Mesenchymal stem cell (in vitro differentiated cells and primary cell): ENCODE results near the gene TADA3.

ENCODE experiments used
- DNase-seq: peaks from one replicate; pipeline ENCODE4 v3.0.0-alpha.2; 2013
- H2AFZ ChIP-seq: one replicate; pipeline ENCODE4 v1.6.1; 2013; ENCODE audit warnings: low read depth, mild to moderate bottlenecking, control low read depth, inconsistent platforms, low read length, moderate library complexity
- H2AK5ac ChIP-seq: 2 replicates; pipeline ENCODE4 v1.6.1; 2013; ENCODE audit warnings: low read length, moderate library complexity, mild to moderate bottlenecking, inconsistent platforms; ENCODE audit not compliant: severe bottlenecking
- H2BK120ac ChIP-seq: one replicate; pipeline ENCODE4 v1.6.1; 2013; ENCODE audit warnings: low read depth, mild to moderate bottlenecking, inconsistent platforms, low read length, moderate library complexity
- H2BK12ac ChIP-seq, 2 experiments: one replicate each; pipeline ENCODE4 v1.6.1; 2013; ENCODE audit warnings: inconsistent platforms in 2 of 2, low read length in 2 of 2, mild to moderate bottlenecking in 2 of 2, moderate library complexity in 2 of 2, control low read depth in 1 of 2
- H2BK15ac ChIP-seq: one replicate; pipeline ENCODE4 v1.6.1; 2013; ENCODE audit warnings: mild to moderate bottlenecking, low read depth, inconsistent platforms; ENCODE audit not compliant: poor library complexity, severe bottlenecking
- H2BK5ac ChIP-seq: 2 replicates; pipeline ENCODE4 v1.6.1; 2013; ENCODE audit warnings: low read depth, mild to moderate bottlenecking, low read length, control low read depth, inconsistent platforms; ENCODE audit not compliant: poor library complexity, severe bottlenecking
- H3K14ac ChIP-seq, 2 experiments: one replicate each; pipeline ENCODE4 v1.6.1; 2013; ENCODE audit warnings: inconsistent platforms in 2 of 2, low read length in 2 of 2, control low read depth in 1 of 2, mild to moderate bottlenecking in 1 of 2, moderate library complexity in 1 of 2
- H3K18ac ChIP-seq, 2 experiments: one replicate each; pipeline ENCODE4 v1.6.1; 2013; ENCODE audit warnings: inconsistent platforms in 2 of 2, low read length in 2 of 2, control low read depth in 1 of 2, low read depth in 1 of 2, mild to moderate bottlenecking in 1 of 2
- H3K23ac ChIP-seq, 2 experiments: one replicate each; pipeline ENCODE4 v1.6.1; 2013; ENCODE audit warnings: inconsistent platforms in 2 of 2, low read length in 2 of 2, mild to moderate bottlenecking in 2 of 2, moderate library complexity in 2 of 2, control low read depth in 1 of 2
- H3K27ac ChIP-seq: 2 replicates; pipeline ENCODE4 v1.5.1; 2013; ENCODE audit warnings: mild to moderate bottlenecking, moderate library complexity, low read length, control low read depth, inconsistent platforms; ENCODE audit not compliant: poor library complexity, severe bottlenecking
- H3K27me3 ChIP-seq, 2 experiments: 2 replicates each; pipeline versions ENCODE4 v1.6.1 to v1.7.0; 2013; ENCODE audit warnings: low read length in 2 of 2, mild to moderate bottlenecking in 2 of 2, moderate library complexity in 2 of 2, control low read depth in 1 of 2, inconsistent platforms in 1 of 2; ENCODE audit not compliant: control insufficient read depth in 1 of 2, insufficient read depth in 1 of 2
- H3K36me3 ChIP-seq, 2 experiments: 2 replicates each; pipeline versions ENCODE4 v1.6.1 to v1.7.0; 2013; ENCODE audit warnings: low read length in 2 of 2, control low read depth in 1 of 2, inconsistent platforms in 1 of 2, low read depth in 1 of 2, mild to moderate bottlenecking in 1 of 2; ENCODE audit not compliant: insufficient read depth in 2 of 2, control insufficient read depth in 1 of 2
- H3K4ac ChIP-seq, 2 experiments: one replicate each; pipeline ENCODE4 v1.6.1; 2013; ENCODE audit warnings: inconsistent platforms in 2 of 2, low read length in 2 of 2, mild to moderate bottlenecking in 2 of 2, moderate library complexity in 2 of 2, control low read depth in 1 of 2, low read depth in 1 of 2
- H3K4me1 ChIP-seq: 2 replicates; pipeline ENCODE4 v1.6.1; 2013; ENCODE audit warnings: low read depth, low read length, control low read depth; ENCODE audit not compliant: control insufficient read depth, insufficient read depth
- H3K4me2 ChIP-seq: 2 replicates; pipeline ENCODE4 v1.6.1; 2013; ENCODE audit warnings: low read length, mild to moderate bottlenecking, inconsistent platforms; ENCODE audit not compliant: poor library complexity, severe bottlenecking
- H3K4me3 ChIP-seq, 2 experiments: 2 replicates each; pipeline versions ENCODE4 v1.5.1 to v1.7.0; 2013; ENCODE audit warnings: low read length in 2 of 2, mild to moderate bottlenecking in 2 of 2, control low read depth in 1 of 2, low read depth in 1 of 2; ENCODE audit not compliant: insufficient read depth in 1 of 2
- H3K79me1 ChIP-seq: replicated peaks from 2 replicates; pipeline ENCODE4 v1.6.1; 2013; ENCODE audit warnings: mild to moderate bottlenecking, control low read depth, low read length, inconsistent platforms; ENCODE audit not compliant: poor library complexity, severe bottlenecking
- H3K9ac ChIP-seq: 2 replicates; pipeline ENCODE4 v1.7.0; 2013; ENCODE audit warnings: mild to moderate bottlenecking, low read length, moderate library complexity
- H3K9me3 ChIP-seq: 2 replicates; pipeline ENCODE4 v1.7.0; 2013; ENCODE audit warnings: mild to moderate bottlenecking, low read length; ENCODE audit not compliant: control insufficient read depth
- H4K8ac ChIP-seq: one replicate; pipeline ENCODE4 v1.6.1; 2013; ENCODE audit warnings: inconsistent platforms, mild to moderate bottlenecking, low read length, moderate library complexity
- H4K91ac ChIP-seq: one replicate; pipeline ENCODE4 v1.6.1; 2013; ENCODE audit warnings: mild to moderate bottlenecking, low read length, inconsistent platforms
- WGBS: methylation state at CpG from one replicate; pipeline ENCODE4 v1.1.7; 2013; ENCODE audit warnings: mixed read lengths; 5-methylcytosine and 5-hydroxymethylcytosine counted together

The TADA3 gene

DNA sequence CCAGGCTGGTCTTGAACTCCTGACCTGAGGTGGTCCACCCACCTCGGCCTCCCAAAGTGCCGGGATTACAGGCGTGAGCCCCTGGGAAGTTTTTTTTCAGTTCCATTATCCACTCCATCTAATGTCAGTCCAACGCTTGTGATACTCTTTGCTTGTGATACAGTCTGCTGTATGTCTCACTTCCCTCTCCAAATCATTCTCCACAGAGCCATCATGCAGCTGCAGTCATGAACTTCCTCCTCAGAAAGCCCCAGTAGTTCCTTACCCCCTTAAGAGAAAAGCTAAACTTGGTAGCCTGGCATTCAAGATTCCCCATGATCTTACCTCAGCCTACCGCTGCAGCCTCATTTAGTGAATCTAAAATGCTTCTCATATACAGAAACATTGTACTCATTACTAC is 2.9 kb upstream of the TADA3 start:
- H4K8ac ChIP-seq = no peak overlapping the region
- H3K4me1 ChIP-seq = peaks cover 9% of the 10 kb centered on the region
- H3K27me3 ChIP-seq = no peaks in the 10 kb centered on the region
- no peak overlapping the region for H2BK120ac ChIP-seq
- H3K36me3 ChIP-seq = peaks cover 33 to 57% of the 10 kb centered on the region in 2 experiments
- no peak overlapping the region for H2AFZ ChIP-seq
- no peak overlapping the region for H2AK5ac ChIP-seq
- H3K14ac ChIP-seq = no peak overlapping the region
- no peak overlapping the region for H3K18ac ChIP-seq
- H2BK15ac ChIP-seq = no peak overlapping the region
- H3K4me3 ChIP-seq = no peak overlapping the region
- no peak overlapping the region for H3K4me2 ChIP-seq
- H3K27ac ChIP-seq = no peak overlapping the region
- H3K79me1 ChIP-seq = peaks cover 20% of the 10 kb centered on the region
- H2BK12ac ChIP-seq = no peak overlapping the region
- H3K23ac ChIP-seq = no peak overlapping the region
- H3K9ac ChIP-seq = no peak overlapping the region
- DNase-seq = no peak
- no peak overlapping the region for H3K4ac ChIP-seq
- H2BK5ac ChIP-seq = no peak overlapping the region
- H3K9me3 ChIP-seq = no peaks in the 10 kb centered on the region
- 95% methylated on average over 5 of the region's 5 CpGs for WGBS
- no peak overlapping the region for H4K91ac ChIP-seq

DNA sequence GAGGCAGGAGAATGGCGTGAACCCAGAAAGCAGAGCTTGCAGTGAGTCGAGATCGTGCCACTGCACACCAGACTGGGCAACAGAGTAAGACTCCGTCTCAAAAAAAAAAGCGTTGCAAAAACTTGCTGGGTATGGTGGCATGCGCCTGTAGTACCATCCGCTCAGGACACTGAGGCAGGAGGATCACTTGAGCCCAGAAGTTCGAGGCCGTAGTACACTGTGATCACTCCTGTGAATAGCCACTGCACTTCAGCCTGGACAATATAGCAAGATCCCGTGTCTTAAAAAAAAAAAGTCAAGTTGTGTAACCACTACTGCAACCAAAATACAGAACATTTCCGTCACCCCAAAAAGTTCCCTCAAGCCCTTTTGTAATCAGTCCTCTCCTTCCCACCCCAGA is 2.1 kb upstream of the TADA3 start:
- H2BK12ac ChIP-seq = no peak overlapping the region
- no peak overlapping the region for H4K8ac ChIP-seq
- H3K9ac ChIP-seq = peak overlapping the region; percentile 99
- no peak overlapping the region for H2BK120ac ChIP-seq
- DNase-seq = no peak
- H4K91ac ChIP-seq = no peak overlapping the region
- no peak overlapping the region for H3K27ac ChIP-seq
- peaks cover 19% of the 10 kb centered on the region for H3K79me1 ChIP-seq
- H3K27me3 ChIP-seq = no peaks in the 10 kb centered on the region
- no peak overlapping the region for H3K14ac ChIP-seq
- H3K18ac ChIP-seq = no peak overlapping the region
- no peak overlapping the region for H2AFZ ChIP-seq
- peaks cover 30 to 57% of the 10 kb centered on the region in 2 experiments for H3K36me3 ChIP-seq
- no peak overlapping the region for H3K4me2 ChIP-seq
- H3K23ac ChIP-seq = no peak overlapping the region
- H3K4me3 ChIP-seq = peak overlapping the region in 1 of 2 experiments; percentile 96
- H2BK15ac ChIP-seq = no peak overlapping the region
- peaks cover 9% of the 10 kb centered on the region for H3K4me1 ChIP-seq
- no peak overlapping the region for H3K4ac ChIP-seq
- H2AK5ac ChIP-seq = no peak overlapping the region
- no peak overlapping the region for H2BK5ac ChIP-seq
- 96% methylated on average over 10 of the region's 11 CpGs for WGBS
- H3K9me3 ChIP-seq = no peaks in the 10 kb centered on the region

DNA sequence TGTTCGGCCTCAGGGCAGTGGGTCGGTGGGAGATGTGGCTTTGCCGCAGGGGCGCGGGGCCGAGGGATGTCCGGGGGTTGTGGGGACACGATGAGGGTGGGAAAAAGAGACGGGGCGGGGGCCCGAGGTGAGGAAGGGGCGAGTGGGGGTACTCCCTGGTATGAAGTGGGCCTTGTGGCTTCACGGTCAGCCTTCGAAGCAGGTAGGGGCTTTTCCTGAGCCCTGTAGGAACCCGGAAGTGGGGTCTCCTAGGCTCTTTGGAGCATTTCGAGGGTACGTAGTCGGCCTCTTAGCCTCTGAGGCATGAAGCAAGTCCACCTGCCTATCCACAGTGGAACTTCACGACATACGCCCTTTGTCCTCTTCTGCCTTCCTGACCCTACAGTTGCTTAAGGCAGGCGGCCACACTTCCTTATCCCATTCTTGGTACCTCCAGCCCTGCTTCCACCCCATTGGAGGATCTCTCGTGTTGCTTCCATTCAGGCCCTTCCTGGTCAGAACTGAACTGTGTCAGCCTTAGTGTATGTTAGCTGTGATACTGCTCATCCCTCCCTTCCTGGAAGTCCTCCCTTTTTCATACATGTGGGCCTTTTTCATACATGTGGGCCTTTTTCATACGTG is 998 bp upstream of the TADA3 start:
- DNase-seq = peak; percentile 75
- peak overlapping the region; percentile 84 for H4K8ac ChIP-seq
- peak overlapping the region; percentile 27 for H2AK5ac ChIP-seq
- peak overlapping the region; percentile 65 for H3K4me2 ChIP-seq
- H3K36me3 ChIP-seq = peaks cover 31 to 53% of the 10 kb centered on the region in 2 experiments
- peak overlapping the region; percentile 72 for H4K91ac ChIP-seq
- peaks cover 9% of the 10 kb centered on the region for H3K4me1 ChIP-seq
- no peak overlapping the region for H3K23ac ChIP-seq
- H2BK15ac ChIP-seq = peak overlapping the region; percentile 4
- H3K27ac ChIP-seq = peak overlapping the region; percentile 75
- H3K4me3 ChIP-seq = peak overlapping the region; percentile 83 to 96
- H2AFZ ChIP-seq = no peak overlapping the region
- peak overlapping the region; percentile 99 for H3K9ac ChIP-seq
- peak overlapping the region; percentile 47 to 70 for H3K18ac ChIP-seq
- H3K9me3 ChIP-seq = no peaks in the 10 kb centered on the region
- WGBS = 2% methylated on average over 21 of the region's 23 CpGs
- peak overlapping the region; percentile 61 to 72 for H3K4ac ChIP-seq
- H2BK120ac ChIP-seq = peak overlapping the region; percentile 98
- H3K79me1 ChIP-seq = peaks cover 20% of the 10 kb centered on the region
- no peak overlapping the region for H2BK12ac ChIP-seq
- no peak overlapping the region for H3K14ac ChIP-seq
- peak overlapping the region; percentile 86 for H2BK5ac ChIP-seq
- H3K27me3 ChIP-seq = no peaks in the 10 kb centered on the region

DNA sequence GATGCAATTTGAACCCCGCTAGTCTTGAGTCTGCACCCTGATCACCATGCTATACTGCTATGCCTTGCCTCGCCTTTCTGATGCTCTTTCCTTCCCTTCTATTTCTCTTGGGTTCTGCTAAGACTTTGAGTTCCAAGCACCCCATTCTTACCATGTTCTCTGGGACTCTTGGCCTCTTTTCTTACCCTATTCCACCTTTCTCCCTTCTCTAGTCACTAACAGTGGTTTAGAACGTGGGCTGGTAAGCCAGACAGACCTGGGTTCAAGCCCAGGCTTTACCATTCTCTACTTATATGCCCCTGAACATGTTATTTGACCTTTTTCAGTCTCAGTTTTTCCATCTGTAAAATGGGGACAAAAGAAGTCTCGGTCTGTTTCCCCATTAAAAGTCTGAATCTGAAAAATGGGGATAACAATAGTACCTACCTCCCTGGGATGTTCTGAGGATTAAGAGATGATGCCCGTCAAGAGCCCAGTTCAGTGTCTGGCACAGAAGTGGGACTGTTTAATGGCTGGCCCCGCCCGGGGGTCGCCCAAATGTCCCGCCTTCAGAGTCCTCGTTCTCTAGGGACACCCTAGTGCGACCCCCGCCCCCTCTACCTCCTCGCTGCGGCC is 376 bp downstream of the TADA3 start:
- peak overlapping the region in 1 of 2 experiments; percentile 23 for H3K14ac ChIP-seq
- no peaks in the 10 kb centered on the region for H3K9me3 ChIP-seq
- no peak for DNase-seq
- H2BK12ac ChIP-seq = no peak overlapping the region
- peak overlapping the region; percentile 35 for H4K8ac ChIP-seq
- peak overlapping the region; percentile 76 to 96 for H3K4me3 ChIP-seq
- H3K18ac ChIP-seq = peak overlapping the region; percentile 49 to 70
- peak overlapping the region; percentile 99 for H3K9ac ChIP-seq
- H3K4me2 ChIP-seq = peak overlapping the region; percentile 69
- peaks cover 31 to 50% of the 10 kb centered on the region in 2 experiments for H3K36me3 ChIP-seq
- H2BK5ac ChIP-seq = peak overlapping the region; percentile 25
- peak overlapping the region; percentile 88 for H2AK5ac ChIP-seq
- peaks cover 19% of the 10 kb centered on the region for H3K79me1 ChIP-seq
- H3K27ac ChIP-seq = peak overlapping the region; percentile 77
- H2AFZ ChIP-seq = no peak overlapping the region
- H3K4me1 ChIP-seq = peaks cover 6% of the 10 kb centered on the region
- peak overlapping the region; percentile 70 for H4K91ac ChIP-seq
- 29% methylated on average over 8 of the region's 14 CpGs for WGBS
- peak overlapping the region; percentile 75 to 93 for H3K4ac ChIP-seq
- no peaks in the 10 kb centered on the region for H3K27me3 ChIP-seq
- H2BK120ac ChIP-seq = peak overlapping the region; percentile 98
- H3K23ac ChIP-seq = no peak overlapping the region
- H2BK15ac ChIP-seq = no peak overlapping the region
